Spleen (tissue), 11 donors: ENCODE measurements around the gene CHTOP. TPM values are rescaled to one million over a fixed set of nuclear protein-coding genes. Genes with fewer than 3 reads are reported as not detected.

Experiments used
- DNase-seq: peaks from one replicate; pipeline ENCODE4 v3.0.0-alpha.2; 2020
- H3K27ac ChIP-seq, 8 donors: fragments of 200-600 bp; sonication (generic) in 7 of 8; 1 replicate in 4 of 8; 2 replicates in 4 of 8; pipeline versions ENCODE4 v1.5.0 to v1.8.0; 2016 to 2021; ENCODE audit warnings: inconsistent platforms in 4 of 8, mild to moderate bottlenecking in 4 of 8, moderate library complexity in 1 of 8
- H3K27me3 ChIP-seq, 7 donors: fragments of 200-600 bp; sonication (generic) in 6 of 7; replicated peaks in 1 of 7; 1 replicate in 4 of 7; 2 replicates in 3 of 7; pipeline versions ENCODE4 v1.5.0 to v1.8.0; 2016 to 2021; ENCODE audit warnings: inconsistent platforms in 3 of 7, mild to moderate bottlenecking in 1 of 7
- H3K36me3 ChIP-seq, 6 donors: fragments of 200-600 bp; sonication (generic) in 5 of 6; 1 replicate in 4 of 6; 2 replicates in 2 of 6; pipeline versions ENCODE4 v1.5.0 to v1.8.0; 2016 to 2021; ENCODE audit warnings: inconsistent platforms in 2 of 6
- H3K4me1 ChIP-seq, 6 donors: fragments of 200-600 bp; sonication (generic) in 5 of 6; 1 replicate in 3 of 6; 2 replicates in 3 of 6; pipeline versions ENCODE4 v1.5.0 to v1.8.0; 2016 to 2021; ENCODE audit warnings: inconsistent platforms in 3 of 6
- H3K4me3 ChIP-seq, 8 donors: fragments of 200-600 bp; sonication (generic) in 7 of 8; 1 replicate in 4 of 8; 2 replicates in 4 of 8; pipeline versions ENCODE4 v1.5.0 to v1.8.0; 2016 to 2021; ENCODE audit warnings: inconsistent platforms in 4 of 8, mild to moderate bottlenecking in 4 of 8, moderate library complexity in 2 of 8
- H3K9me3 ChIP-seq, 8 donors: fragments of 200-600 bp; sonication (generic) in 7 of 8; 1 replicate in 4 of 8; 2 replicates in 4 of 8; pipeline versions ENCODE4 v1.5.0 to v1.8.0; 2016 to 2021; ENCODE audit warnings: inconsistent platforms in 4 of 8
- POLR2A ChIP-seq, 3 donors: fragments of 450-650 bp; IDR thresholded peaks; one replicate each; pipeline ENCODE4 v1.5.1; 2017; ENCODE audit warnings: antibody characterized with exemption in 3 of 3, mild to moderate bottlenecking in 1 of 3
- POLR2AphosphoS5 ChIP-seq, 3 donors: sonication (generic); formaldehyde crosslinking; IDR thresholded peaks; one replicate each; pipeline ENCODE4 v1.5.1; 2017; ENCODE audit warnings: antibody characterized with exemption in 3 of 3
- WGBS, 5 donors: extraction: QIAGEN DNeasy Blood & Tissue Kit in 3 of 5; methylation state at CpG; one replicate each; pipeline versions ENCODE4 v1.1.5 to v1.1.7; 2013 to 2018; 5-methylcytosine and 5-hydroxymethylcytosine counted together
- intact Hi-C: fragments of 100-400 bp; cut with DNase I; formaldehyde crosslinking; loops from one replicate; pipeline ENCODE4 v1.15.0; 2023; ENCODE audit warnings: low total_unique reads
- polyA plus RNA-seq, 3 donors: library from polyadenylated mRNA; stranded (reverse); fragments of 200-250 nt; gene quantifications; one replicate each; pipeline ENCODE4 v1.2.1, GENCODE V29; 2013
- total RNA-seq, 7 donors: library from RNA; depleted of rRNA in 3 of 7; stranded (reverse); fragments of >200 nt in 3 of 7; fragmentation: NEBNext Ultra II Directional in 4 of 7; extraction: Animal tissue kit (Norgen Biotek cat#: 25700) in 4 of 7; gene quantifications; one replicate each; pipeline versions ENCODE4 v1.1.0 to v1.2.1, GENCODE V29; 2016 to 2021
- TF ChIP-seq, protein P1 (sequence below), 11 experiments: fragments of 200-600 bp in 7 of 11; fragments of 450-650 bp in 4 of 11; sonication (generic) in 4 of 11; IDR thresholded peaks in 8 of 11; conservative IDR thresholded peaks in 3 of 11; 1 replicate in 7 of 11; 2 replicates in 4 of 11; pipeline versions ENCODE4 v1.4.0 to v1.8.0; 2016 to 2021; ENCODE audit warnings: antibody characterized with exemption in 11 of 11, inconsistent platforms in 4 of 11, mild to moderate bottlenecking in 1 of 11
- donor health status: healthy with polysubstance abuse.
- donor health status: DM: no; HTN: no; CAD: no; lungs with moderate emphysema.
- donor health status: DM: no; HTN: no; CAD: no.
- donor health status: Bipolar disorder and iron deficiency.
- donor health status: healthy.
- donor health status: DM: no; HTN: no; CAD: no.
- donor health status: DM: yes; HTN: yes; CAD: no.

Gene CHTOP
- total and polyA plus RNA-seq, 10 donors = 58.1 to 108 (median 84.4) TPM

DNA sequence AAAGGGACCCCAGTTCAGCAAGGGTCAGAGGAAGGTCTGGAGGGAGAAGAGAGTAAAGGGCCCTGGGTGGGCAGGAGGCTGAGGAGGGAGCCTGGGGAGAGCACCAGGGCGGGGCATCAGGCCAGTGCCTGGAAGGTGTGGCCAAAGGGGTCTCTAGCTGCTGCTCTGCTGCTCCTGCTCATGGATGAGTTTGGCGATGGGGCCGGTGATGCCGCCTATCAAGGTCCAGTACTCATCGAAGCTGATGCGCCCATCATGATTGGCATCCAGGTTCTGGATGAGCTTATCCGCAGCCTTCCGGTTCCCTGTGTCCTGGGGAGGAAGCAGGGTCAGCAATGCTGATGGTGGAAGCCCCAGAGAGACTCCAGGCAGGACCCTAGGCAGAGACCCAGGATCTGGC is 26.5 kb upstream of the CHTOP start:
- Histone ChIP-seq H3K27ac (peak overlapping the region in 7 of 8 donors; percentile 85 to 95 (median 88)), H3K4me3 (peak overlapping the region in 6 of 8 donors; percentile 30 to 65 (median 42)), H3K36me3 (peaks cover 0 to 26% (median 0%) of the 10 kb centered on the region in 6 donors), H3K27me3 (no peaks in the 10 kb centered on the region), H3K9me3 (no peaks in the 10 kb centered on the region), H3K4me1 (peaks cover 5 to 55% (median 27%) of the 10 kb centered on the region in 6 donors)
- intact Hi-C loops = no loop called here
- TF ChIP-seq, protein P1, sequence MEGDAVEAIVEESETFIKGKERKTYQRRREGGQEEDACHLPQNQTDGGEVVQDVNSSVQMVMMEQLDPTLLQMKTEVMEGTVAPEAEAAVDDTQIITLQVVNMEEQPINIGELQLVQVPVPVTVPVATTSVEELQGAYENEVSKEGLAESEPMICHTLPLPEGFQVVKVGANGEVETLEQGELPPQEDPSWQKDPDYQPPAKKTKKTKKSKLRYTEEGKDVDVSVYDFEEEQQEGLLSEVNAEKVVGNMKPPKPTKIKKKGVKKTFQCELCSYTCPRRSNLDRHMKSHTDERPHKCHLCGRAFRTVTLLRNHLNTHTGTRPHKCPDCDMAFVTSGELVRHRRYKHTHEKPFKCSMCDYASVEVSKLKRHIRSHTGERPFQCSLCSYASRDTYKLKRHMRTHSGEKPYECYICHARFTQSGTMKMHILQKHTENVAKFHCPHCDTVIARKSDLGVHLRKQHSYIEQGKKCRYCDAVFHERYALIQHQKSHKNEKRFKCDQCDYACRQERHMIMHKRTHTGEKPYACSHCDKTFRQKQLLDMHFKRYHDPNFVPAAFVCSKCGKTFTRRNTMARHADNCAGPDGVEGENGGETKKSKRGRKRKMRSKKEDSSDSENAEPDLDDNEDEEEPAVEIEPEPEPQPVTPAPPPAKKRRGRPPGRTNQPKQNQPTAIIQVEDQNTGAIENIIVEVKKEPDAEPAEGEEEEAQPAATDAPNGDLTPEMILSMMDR (IDR thresholded peaks at IDR 0.05 in 8 of 11, conservative IDR thresholded peaks at IDR 0.05 in 3 of 11) = no peak
- TF ChIP-seq POLR2AphosphoS5 (IDR thresholded peaks at IDR 0.05) = no peak
- no peak for TF ChIP-seq POLR2A (IDR thresholded peaks at IDR 0.05)
- peak; percentile 64 for DNase-seq
- WGBS, 5 donors = 64 to 84% (median 80%) methylated on average over 4 to 8 of the region's 8 CpGs

DNA sequence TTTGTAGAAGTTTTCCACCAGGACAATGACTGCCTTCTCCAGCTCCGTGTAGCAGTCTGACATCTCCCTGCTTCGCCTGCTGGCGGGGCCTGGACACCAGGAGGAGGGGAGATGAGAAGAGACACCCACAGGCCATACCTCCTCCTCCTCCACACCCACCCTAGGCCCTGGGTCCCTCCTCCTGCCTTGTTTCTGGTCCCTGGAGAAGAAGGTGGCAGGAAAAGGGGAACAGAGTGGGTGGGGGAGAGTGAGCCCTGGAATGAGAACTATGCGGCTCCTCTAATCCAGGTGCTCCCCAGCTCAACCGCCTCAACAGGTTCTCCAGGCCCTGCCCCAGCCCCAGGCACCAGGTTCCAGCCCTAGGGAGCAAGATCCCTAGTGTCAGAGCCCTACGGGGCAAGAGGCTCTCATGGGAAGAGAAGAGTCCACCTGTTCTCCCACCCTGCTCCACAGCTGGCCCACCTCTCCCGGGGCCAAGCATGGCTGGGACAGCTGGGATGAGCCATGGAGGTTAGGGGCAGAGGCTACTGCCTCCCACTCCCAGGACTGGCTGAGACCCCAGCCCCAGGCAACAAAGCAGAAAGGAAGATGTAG is 25.7 kb upstream of the CHTOP start:
- H3K4me3 ChIP-seq = peak overlapping the region; percentile 24 to 65 (median 38)
- no peaks in the 10 kb centered on the region for H3K9me3 ChIP-seq
- TF ChIP-seq, protein P1 (IDR thresholded peaks at IDR 0.05 in 8 of 11, conservative IDR thresholded peaks at IDR 0.05 in 3 of 11) = no peak
- peak in 1 of 3 donors; percentile 19 for TF ChIP-seq POLR2AphosphoS5 (IDR thresholded peaks at IDR 0.05)
- H3K36me3 ChIP-seq = peaks cover 0 to 26% (median 0%) of the 10 kb centered on the region in 6 donors
- no peaks in the 10 kb centered on the region for H3K27me3 ChIP-seq
- peak; percentile 60 for DNase-seq
- peaks cover 5 to 59% (median 27%) of the 10 kb centered on the region in 6 donors for H3K4me1 ChIP-seq
- H3K27ac ChIP-seq = peak overlapping the region; percentile 71 to 95 (median 88)
- WGBS, 5 donors = 65 to 83% (median 70%) methylated on average over 7 of the region's 7 CpGs
- intact Hi-C loops = no loop called here

DNA sequence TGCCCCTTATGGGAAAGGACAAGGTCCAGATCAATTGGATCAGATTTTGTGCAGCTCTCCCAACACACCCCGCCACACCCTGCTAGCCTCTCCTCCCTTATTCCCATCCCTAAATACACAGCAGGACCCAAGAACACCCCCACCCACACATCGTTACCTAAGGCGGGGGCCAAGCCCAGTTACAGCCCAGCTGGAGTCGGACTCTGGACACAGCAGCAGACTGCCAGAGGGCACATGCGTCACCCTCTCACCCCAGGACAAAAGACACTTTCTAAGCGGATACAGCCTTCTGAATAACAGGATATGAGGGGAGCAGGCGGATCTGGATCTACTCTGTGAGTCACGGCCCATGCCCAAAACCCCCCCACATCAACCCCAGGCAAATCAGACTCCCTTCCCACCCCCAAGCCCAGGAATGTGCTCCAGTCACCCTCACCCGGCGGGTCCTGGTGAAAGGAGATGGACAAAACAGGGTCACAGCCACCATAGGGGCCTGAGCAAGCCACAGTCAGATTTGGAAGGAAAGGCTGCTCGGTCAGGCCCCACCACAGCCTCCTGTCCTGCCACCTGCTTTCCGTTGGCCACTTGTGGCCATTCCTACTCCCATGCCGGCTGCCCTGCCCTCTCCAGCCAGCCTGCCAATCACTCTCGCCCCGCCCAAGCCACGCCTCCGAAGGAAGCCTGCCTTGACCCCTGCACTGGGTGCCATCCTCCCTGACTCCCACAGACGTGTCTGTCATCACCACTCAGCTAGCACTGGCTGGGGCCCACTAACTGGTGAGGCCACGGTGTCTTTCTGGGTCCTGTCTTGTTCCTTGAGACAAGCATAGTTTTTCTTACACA is 24.9 kb upstream of the CHTOP start:
- intact Hi-C loops = no loop called here
- Histone ChIP-seq H3K4me3 (peak overlapping the region; percentile 24 to 65 (median 38)), H3K9me3 (no peaks in the 10 kb centered on the region), H3K36me3 (peaks cover 0 to 26% (median 0%) of the 10 kb centered on the region in 6 donors), H3K27me3 (no peaks in the 10 kb centered on the region), H3K4me1 (peaks cover 5 to 64% (median 28%) of the 10 kb centered on the region in 6 donors), H3K27ac (peak overlapping the region; percentile 71 to 95 (median 88))
- peak; percentile 84 for DNase-seq
- TF ChIP-seq POLR2AphosphoS5 (IDR thresholded peaks at IDR 0.05) (peak; percentile 80 to 92 (median 90)), POLR2A (IDR thresholded peaks at IDR 0.05) (peak in 1 of 3 donors; percentile 61)
- TF ChIP-seq, protein P1 (IDR thresholded peaks at IDR 0.05 in 8 of 11, conservative IDR thresholded peaks at IDR 0.05 in 3 of 11) = no peak
- 52 to 75% (median 69%) methylated on average over 15 to 19 of the region's 19 CpGs for WGBS, 5 donors

DNA sequence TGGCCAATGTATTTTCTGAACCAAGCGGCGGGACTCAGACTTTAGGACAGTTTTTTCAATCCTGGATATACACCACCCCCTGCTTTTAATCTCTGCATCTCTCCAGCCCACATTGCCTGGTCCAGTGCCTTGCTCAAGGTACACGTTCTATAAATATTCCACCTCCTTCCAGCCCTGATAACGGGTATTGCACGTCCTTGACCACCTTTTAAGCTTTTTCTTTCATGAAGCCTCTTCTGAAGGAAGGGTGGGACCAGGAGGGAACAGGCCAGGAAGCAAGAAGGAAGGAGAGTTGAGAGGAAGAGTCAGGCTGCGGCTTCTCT is 24.3 kb upstream of the CHTOP start:
- no peak for DNase-seq
- intact Hi-C loops = no loop called here
- Histone ChIP-seq H3K36me3 (peaks cover 0 to 26% (median 0%) of the 10 kb centered on the region in 6 donors), H3K4me3 (peak overlapping the region in 1 of 8 donors; percentile 65), H3K4me1 (peaks cover 5 to 70% (median 30%) of the 10 kb centered on the region in 6 donors), H3K9me3 (no peaks in the 10 kb centered on the region), H3K27ac (peak overlapping the region; percentile 57 to 95 (median 88)), H3K27me3 (no peaks in the 10 kb centered on the region)
- 35 to 57% (median 44%) methylated on average over 6 of the region's 6 CpGs for WGBS, 5 donors
- TF ChIP-seq POLR2AphosphoS5 (IDR thresholded peaks at IDR 0.05) = no peak
- TF ChIP-seq POLR2A (IDR thresholded peaks at IDR 0.05) = no peak
- TF ChIP-seq, protein P1 (IDR thresholded peaks at IDR 0.05 in 8 of 11, conservative IDR thresholded peaks at IDR 0.05 in 3 of 11) = no peak
